H9 (cell line): ENCODE data around the gene SEPHS1. TPM values are rescaled to one million over a fixed set of nuclear protein-coding genes. Genes with fewer than 3 reads are reported as not detected.
A peak's percentile ranks its signal among the peaks of the same experiment; 100 is the strongest.

Experiments used
- DNase-seq: peaks from one replicate; pipeline ENCODE4 v3.0.0-alpha.2; 2017
- H2AFZ ChIP-seq: one replicate; pipeline ENCODE4 v1.6.1; 2013; ENCODE audit warnings: mild to moderate bottlenecking, low read length, control low read depth, moderate library complexity
- H2AK5ac ChIP-seq: 2 replicates; pipeline ENCODE4 v1.6.1; 2013; ENCODE audit warnings: low read length, control low read depth, mixed read lengths; ENCODE audit not compliant: insufficient read length
- H2BK120ac ChIP-seq: one replicate; pipeline ENCODE4 v1.6.1; 2013; ENCODE audit warnings: low read depth, mild to moderate bottlenecking, low read length, control low read depth, inconsistent platforms; ENCODE audit not compliant: poor library complexity, severe bottlenecking
- H2BK12ac ChIP-seq: 2 replicates; pipeline ENCODE4 v1.6.1; 2013; ENCODE audit warnings: low read length, control low read depth, mixed read lengths, low read depth; ENCODE audit not compliant: insufficient read length
- H2BK15ac ChIP-seq: 2 replicates; pipeline ENCODE4 v1.6.1; 2013; ENCODE audit warnings: low read depth, low read length, control low read depth
- H2BK20ac ChIP-seq: one replicate; pipeline ENCODE4 v1.6.1; 2013; ENCODE audit warnings: low read depth, mild to moderate bottlenecking, low read length, control low read depth, inconsistent platforms; ENCODE audit not compliant: poor library complexity, severe bottlenecking
- H2BK5ac ChIP-seq: 2 replicates; pipeline ENCODE4 v1.6.1; 2013; ENCODE audit warnings: low read length, control low read depth, mixed read lengths; ENCODE audit not compliant: insufficient read length
- H3K14ac ChIP-seq: 2 replicates; pipeline ENCODE4 v1.6.1; 2013; ENCODE audit warnings: low read length, control low read depth; ENCODE audit not compliant: insufficient read depth
- H3K18ac ChIP-seq: 2 replicates; pipeline ENCODE4 v1.6.1; 2013; ENCODE audit warnings: low read depth, mild to moderate bottlenecking, mixed read lengths, low read length, control low read depth; ENCODE audit not compliant: insufficient read length
- H3K23ac ChIP-seq: 2 replicates; pipeline ENCODE4 v1.6.1; 2013; ENCODE audit warnings: low read length, control low read depth, mixed read lengths, low read depth; ENCODE audit not compliant: insufficient read length
- H3K23me2 ChIP-seq: 2 replicates; pipeline ENCODE4 v1.6.1; 2013; ENCODE audit warnings: low read depth, mild to moderate bottlenecking, mixed read lengths, low read length, control low read depth; ENCODE audit not compliant: insufficient read length, poor library complexity, severe bottlenecking
- H3K27ac ChIP-seq: 2 replicates; pipeline ENCODE4 v1.5.1; 2013; ENCODE audit warnings: low read length, control low read depth, mixed read lengths, low read depth; ENCODE audit not compliant: insufficient read length
- H3K27me3 ChIP-seq: 2 replicates; pipeline ENCODE4 v1.6.1; 2013; ENCODE audit warnings: low read length, control low read depth, inconsistent platforms; ENCODE audit not compliant: insufficient read depth
- H3K4ac ChIP-seq: 2 replicates; pipeline ENCODE4 v1.6.1; 2013; ENCODE audit warnings: low read depth, mild to moderate bottlenecking, control low read depth, inconsistent platforms, low read length, moderate library complexity
- H3K4me1 ChIP-seq: 2 replicates; pipeline ENCODE4 v1.6.1; 2013; ENCODE audit warnings: low read length, control low read depth, inconsistent platforms; ENCODE audit not compliant: insufficient read depth
- H3K4me2 ChIP-seq: 2 replicates; pipeline ENCODE4 v1.6.1; 2013; ENCODE audit warnings: low read length, control low read depth, mixed read lengths; ENCODE audit not compliant: insufficient read length, insufficient read depth
- H3K56ac ChIP-seq: 2 replicates; pipeline ENCODE4 v1.6.1; 2013; ENCODE audit warnings: low read depth, mild to moderate bottlenecking, mixed read lengths, low read length, control low read depth; ENCODE audit not compliant: insufficient read length
- H3K79me1 ChIP-seq: 2 replicates; pipeline ENCODE4 v1.6.1; 2013; ENCODE audit warnings: low read depth, mild to moderate bottlenecking, moderate library complexity, low read length, control low read depth, inconsistent platforms; ENCODE audit not compliant: insufficient read depth, poor library complexity, severe bottlenecking
- H3K79me2 ChIP-seq: 2 replicates; pipeline ENCODE4 v1.6.1; 2013; ENCODE audit warnings: low read length, control low read depth, inconsistent platforms; ENCODE audit not compliant: insufficient read depth
- H3K9ac ChIP-seq: 2 replicates; pipeline ENCODE4 v1.6.1; 2013; ENCODE audit warnings: low read length, control low read depth, mixed read lengths; ENCODE audit not compliant: insufficient read length; ENCODE audit errors: extremely low read depth
- H3K9me3 ChIP-seq: one replicate; pipeline ENCODE4 v1.6.1; 2013; ENCODE audit warnings: low read depth, low read length, inconsistent platforms; ENCODE audit not compliant: control insufficient read depth
- H3T11ph ChIP-seq: one replicate; pipeline ENCODE4 v1.6.1; 2013; ENCODE audit warnings: mild to moderate bottlenecking, low read length, control low read depth, inconsistent platforms
- H4K20me1 ChIP-seq: one replicate; pipeline ENCODE4 v1.6.1; 2013; ENCODE audit not compliant: control insufficient read depth, insufficient read length, insufficient read depth
- H4K5ac ChIP-seq: 2 replicates; pipeline ENCODE4 v1.6.1; 2013; ENCODE audit warnings: low read depth, mild to moderate bottlenecking, mixed read lengths, low read length, control low read depth; ENCODE audit not compliant: insufficient read length
- H4K8ac ChIP-seq: replicated peaks from 2 replicates; pipeline ENCODE4 v1.6.1; 2013; ENCODE audit warnings: low read length, control low read depth, mixed read lengths, low read depth; ENCODE audit not compliant: insufficient read length
- H4K91ac ChIP-seq: 2 replicates; pipeline ENCODE4 v1.6.1; 2013; ENCODE audit warnings: low read depth, mild to moderate bottlenecking, moderate library complexity, mixed read lengths, low read length, control low read depth; ENCODE audit not compliant: insufficient read length
- H3K27ac Mint-ChIP-seq, 3 experiments: 2 replicates in 2 of 3; 3 replicates in 1 of 3; pipeline ENCODE4 v1.8.0; 2020 to 2021; ENCODE audit warnings: mixed read lengths in 3 of 3, mild to moderate bottlenecking in 1 of 3, moderate library complexity in 1 of 3
- H3K27me3 Mint-ChIP-seq: 2 replicates; pipeline ENCODE4 v1.8.0; 2021; ENCODE audit warnings: low read depth, mild to moderate bottlenecking, moderate library complexity, mixed read lengths
- H3K36me3 Mint-ChIP-seq, 3 experiments: 2 replicates in 2 of 3; 3 replicates in 1 of 3; pipeline ENCODE4 v1.8.0; 2020 to 2021; ENCODE audit warnings: low read depth in 3 of 3, mixed read lengths in 3 of 3; ENCODE audit not compliant: insufficient read depth in 1 of 3
- H3K4me1 Mint-ChIP-seq, 2 experiments: 2 replicates each; pipeline ENCODE4 v1.8.0; 2020; ENCODE audit warnings: mixed read lengths in 2 of 2
- H3K4me3 Mint-ChIP-seq, 2 experiments: 2 replicates in 1 of 2; 3 replicates in 1 of 2; pipeline ENCODE4 v1.8.0; 2020 to 2021; ENCODE audit warnings: mild to moderate bottlenecking in 2 of 2, mixed read lengths in 2 of 2, moderate library complexity in 1 of 2
- H3K9me3 Mint-ChIP-seq, 2 experiments: 2 replicates in 1 of 2; 3 replicates in 1 of 2; pipeline ENCODE4 v1.8.0; 2020; ENCODE audit warnings: mild to moderate bottlenecking in 2 of 2, mixed read lengths in 2 of 2, moderate library complexity in 1 of 2
- CTCF ChIP-seq: fragments of 200-600 bp; sonication (generic); conservative IDR thresholded peaks from 3 replicates; pipeline ENCODE4 v1.8.0; 2021; ENCODE audit warnings: antibody characterized with exemption, mild to moderate bottlenecking
- WGBS: extraction: QIAGEN DNeasy Blood & Tissue Kit; methylation state at CpG from one replicate; pipeline ENCODE4 v1.1.7; 2013; ENCODE audit warnings: missing lambda C conversion rate, low lambda C conversion rate, mixed read lengths; ENCODE audit not compliant: insufficient read length; ENCODE audit errors: extremely low coverage; 5-methylcytosine and 5-hydroxymethylcytosine counted together
- long read RNA-seq: library from polyadenylated mRNA; unstranded; transcript quantifications from one replicate; pipeline ENCODE4 v2.0.0, GENCODE V29; 2020
- total RNA-seq: library from RNA; stranded (reverse); gene quantifications from 2 replicates; pipeline ENCODE4 v1.2.1, GENCODE V29; 2021

Gene SEPHS1
- 366 and 387 TPM in 2 replicates for total RNA-seq
- long read RNA-seq, transcript SEPHS1-202 (8 exons, 2,387 nt): minor isoform, 8 of 816 reads
- long read RNA-seq, transcript SEPHS1-206 (8 exons, 2,988 nt): minor isoform, 36 of 816 reads
- long read RNA-seq, transcript SEPHS1-201 (9 exons, 3,273 nt): major isoform, 638 of 816 reads
- long read RNA-seq, partial matches to known transcripts: 69 of 816 reads
- long read RNA-seq, other reads (novel, unspliced or antisense): 65 of 816 reads

DNA sequence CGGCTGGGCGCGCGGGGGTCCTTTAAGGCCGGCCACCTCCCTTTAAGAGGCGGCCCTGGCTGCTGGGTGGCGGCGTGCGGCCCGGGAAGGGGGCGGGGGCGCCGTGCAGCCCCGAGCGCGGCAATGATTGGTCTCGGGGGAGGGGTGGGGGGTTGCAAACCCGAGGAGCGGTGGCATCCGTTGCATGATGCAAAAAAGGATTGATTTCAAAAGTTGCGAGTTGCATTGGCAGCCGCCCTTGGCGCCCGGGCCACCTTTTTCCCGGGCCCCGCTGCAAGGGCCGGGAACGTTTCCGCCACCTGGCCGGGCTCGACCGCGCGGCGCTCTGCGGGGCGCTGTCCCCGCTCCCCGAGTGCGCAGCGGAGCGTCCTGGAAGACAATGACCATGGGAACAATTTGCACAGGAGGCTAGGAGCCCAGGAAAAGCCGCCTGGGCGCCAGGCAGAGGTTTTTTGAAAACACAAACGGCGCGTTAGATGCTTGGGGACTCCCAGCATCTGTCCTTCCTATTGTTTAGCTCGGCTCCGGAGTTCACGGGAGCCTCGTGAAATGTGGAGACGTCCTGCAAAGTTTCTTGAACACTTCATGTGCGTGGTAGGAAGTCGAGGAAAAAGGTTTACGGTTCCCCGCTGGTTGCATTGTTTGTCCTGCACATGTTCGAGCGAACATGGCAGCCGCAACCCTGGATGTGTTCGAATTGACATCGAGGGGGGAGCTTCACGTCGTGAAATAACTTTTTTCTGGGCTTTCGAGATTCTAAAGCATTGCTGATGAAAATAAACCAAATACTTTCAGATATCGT, at the start of gene SEPHS1:
SEPHS1 (minus strand) TSS at position 78 of the 802 bp plus-strand sequence. CDS start 3,343 bp downstream, outside the sequence.
- H4K8ac ChIP-seq: peak within 1 kb of the TSS; percentile 99
- peak within 1 kb of the TSS; percentile 93 for H2BK12ac ChIP-seq
- no peaks in the 10 kb centered on the region for H3K79me1 ChIP-seq
- no peak within 1 kb of the TSS for H2BK20ac ChIP-seq
- peak within 1 kb of the TSS; percentile 100 for H2BK5ac ChIP-seq
- H3K9ac ChIP-seq: peak within 1 kb of the TSS; percentile 99
- H3T11ph ChIP-seq: peak within 1 kb of the TSS; percentile 93
- peak within 1 kb of the TSS; percentile 96 for H2AK5ac ChIP-seq
- H3K23ac ChIP-seq: no peak within 1 kb of the TSS
- Mint-ChIP-seq H3K36me3 (peaks cover 12 to 33% (median 19%) of the 10 kb centered on the region in 3 experiments), H3K27ac (peak within 1 kb of the TSS; percentile 99 to 100 (median 100)), H3K9me3 (no peaks in the 10 kb centered on the region; a peak in 2 of 5 replicates), H3K4me1 (peaks cover 71 to 73% of the 10 kb centered on the region in 2 experiments), H3K27me3 (no peaks in the 10 kb centered on the region), H3K4me3 (peak within 1 kb of the TSS; percentile 85 to 93)
- DNase-seq: peak; percentile 83
- no peaks in the 10 kb centered on the region for H3K27me3 ChIP-seq
- peaks cover 8% of the 10 kb centered on the region; the same call in 1 of the 2 replicates for H3K4me1 ChIP-seq
- peak within 1 kb of the TSS; percentile 97 for H3K18ac ChIP-seq
- H3K56ac ChIP-seq: peak within 1 kb of the TSS; percentile 99
- no CpG with 5 or more reads among the region's 65 CpGs for WGBS
- H3K4me2 ChIP-seq: peak within 1 kb of the TSS; percentile 98
- peak within 1 kb of the TSS; percentile 75; the same call in 1 of the 2 replicates for H3K4ac ChIP-seq
- peak within 1 kb of the TSS; percentile 82 for H2BK120ac ChIP-seq
- H3K79me2 ChIP-seq: peaks cover 35% of the 10 kb centered on the region
- peak within 1 kb of the TSS; percentile 100 for H4K5ac ChIP-seq
- H3K23me2 ChIP-seq: peaks cover 23% of the 10 kb centered on the region
- H4K20me1 ChIP-seq: no peaks in the 10 kb centered on the region
- no peak within 1 kb of the TSS for H2AFZ ChIP-seq
- no peaks in the 10 kb centered on the region for H3K9me3 ChIP-seq
- TF ChIP-seq CTCF: no peak
- H4K91ac ChIP-seq: peak within 1 kb of the TSS; percentile 87
- H2BK15ac ChIP-seq: no peak within 1 kb of the TSS
- peak within 1 kb of the TSS; percentile 100 for H3K27ac ChIP-seq
- H3K14ac ChIP-seq: peak within 1 kb of the TSS; percentile 95
